BJ (cell line): ENCODE measurements around the gene SUPT3H. TPM values are rescaled to one million over a fixed set of nuclear protein-coding genes. Genes with fewer than 3 reads are reported as not detected.

Experiments
- CTCF ChIA-PET: fragments of 350-600 bp; formaldehyde crosslinking; extraction: SDS; loops from one replicate; lab custom pipeline; 2021; ENCODE audit warnings: antibody characterized with exemption, inconsistent platforms; lab: Yijun Ruan, JAX
- POLR2A ChIA-PET: fragments of 300-600 bp; sonication (Branson Sonifier 250); formaldehyde crosslinking; extraction: SDS; loops from one replicate; lab custom pipeline; 2021; ENCODE audit warnings: antibody characterized with exemption; lab: Charles Lee
- DNase-seq: peaks from one replicate; pipeline ENCODE4 v3.0.0-alpha.2; 2011; ENCODE audit warnings: low read depth
- H3K27me3 ChIP-seq: 2 replicates; pipeline ENCODE4 v1.6.0; 2011; ENCODE audit warnings: low read length; ENCODE audit not compliant: control insufficient read depth, insufficient read depth
- H3K36me3 ChIP-seq: 2 replicates; pipeline ENCODE4 v1.5.1; 2011; ENCODE audit warnings: low read length; ENCODE audit not compliant: control insufficient read depth, insufficient read depth
- H3K4me3 ChIP-seq: 2 replicates; pipeline ENCODE4 v1.5.1; 2011; ENCODE audit warnings: low read depth, mild to moderate bottlenecking, control low read depth, low read length
- polyA plus RNA-seq: library from polyadenylated mRNA; depleted of rRNA; stranded (reverse); fragments of >200 nt; gene quantifications from 2 replicates; pipeline ENCODE4 v1.2.3, GENCODE V29; 2011
- TF ChIP-seq, protein P1 (sequence below): IDR thresholded peaks from 2 replicates; pipeline ENCODE4 v1.5.1; 2011; ENCODE audit warnings: low read depth, mild to moderate bottlenecking, control low read depth, inconsistent platforms, low read length, moderate library complexity; ENCODE audit not compliant: insufficient read depth

SUPT3H gene
- polyA plus RNA-seq, 1 experiment, result 7.8 TPM

DNA sequence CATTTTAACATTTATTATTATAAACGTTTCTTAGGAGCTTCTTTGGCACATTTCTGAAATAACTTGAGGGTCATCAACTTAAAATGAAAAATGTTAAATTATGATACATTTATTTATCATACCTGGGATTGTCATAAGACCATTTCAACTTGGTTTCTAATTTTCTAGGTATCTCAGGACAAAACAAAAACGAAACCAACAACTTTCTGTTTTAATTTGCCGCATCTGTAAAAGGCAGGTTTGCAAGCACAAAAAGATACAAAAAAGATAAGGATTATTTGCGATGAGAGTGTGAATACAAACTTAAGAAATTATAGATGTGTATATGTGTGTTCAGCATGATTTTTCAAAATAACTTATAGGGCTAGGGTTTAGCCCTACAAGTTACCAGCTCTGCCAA, 444.6 kb downstream of the SUPT3H start:
- H3K36me3 ChIP-seq, result no peaks in the 10 kb centered on the region

DNA sequence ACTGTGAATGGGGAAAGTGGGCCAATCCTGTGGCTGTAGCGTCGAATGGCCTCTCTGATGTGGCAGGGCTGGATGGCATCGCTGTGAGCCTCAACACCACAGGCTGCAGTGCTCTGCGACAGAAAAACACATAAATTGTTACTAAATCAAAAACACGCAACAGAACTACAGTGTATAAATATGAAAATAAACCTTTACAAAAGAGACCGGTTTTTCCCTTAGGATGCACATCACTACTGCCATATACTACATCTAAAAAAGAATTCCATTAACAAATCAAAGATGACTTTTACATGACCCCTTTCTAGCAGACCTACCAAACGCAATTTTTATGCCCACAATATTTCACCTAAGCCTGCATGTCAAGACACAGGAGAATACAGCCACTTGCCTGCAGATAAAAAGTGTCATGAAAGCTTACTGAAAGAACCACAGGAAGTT, 445.1 kb downstream of the SUPT3H start:
- TF ChIP-seq, protein P1, sequence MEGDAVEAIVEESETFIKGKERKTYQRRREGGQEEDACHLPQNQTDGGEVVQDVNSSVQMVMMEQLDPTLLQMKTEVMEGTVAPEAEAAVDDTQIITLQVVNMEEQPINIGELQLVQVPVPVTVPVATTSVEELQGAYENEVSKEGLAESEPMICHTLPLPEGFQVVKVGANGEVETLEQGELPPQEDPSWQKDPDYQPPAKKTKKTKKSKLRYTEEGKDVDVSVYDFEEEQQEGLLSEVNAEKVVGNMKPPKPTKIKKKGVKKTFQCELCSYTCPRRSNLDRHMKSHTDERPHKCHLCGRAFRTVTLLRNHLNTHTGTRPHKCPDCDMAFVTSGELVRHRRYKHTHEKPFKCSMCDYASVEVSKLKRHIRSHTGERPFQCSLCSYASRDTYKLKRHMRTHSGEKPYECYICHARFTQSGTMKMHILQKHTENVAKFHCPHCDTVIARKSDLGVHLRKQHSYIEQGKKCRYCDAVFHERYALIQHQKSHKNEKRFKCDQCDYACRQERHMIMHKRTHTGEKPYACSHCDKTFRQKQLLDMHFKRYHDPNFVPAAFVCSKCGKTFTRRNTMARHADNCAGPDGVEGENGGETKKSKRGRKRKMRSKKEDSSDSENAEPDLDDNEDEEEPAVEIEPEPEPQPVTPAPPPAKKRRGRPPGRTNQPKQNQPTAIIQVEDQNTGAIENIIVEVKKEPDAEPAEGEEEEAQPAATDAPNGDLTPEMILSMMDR, result no peak
- Histone ChIP-seq H3K4me3 (no peak overlapping the region), H3K36me3 (no peaks in the 10 kb centered on the region), H3K27me3 (no peaks in the 10 kb centered on the region)
- POLR2A ChIA-PET, result no interaction called here
- DNase-seq, result no peak
- CTCF ChIA-PET, result no interaction called here

More for the DNA sequence above, 444.6 kb downstream of the SUPT3H start:
- TF ChIP-seq, protein P1, result no peak
- DNase-seq, result no peak
- Histone ChIP-seq H3K27me3 (no peaks in the 10 kb centered on the region), H3K4me3 (no peak overlapping the region)
- CTCF ChIA-PET, result no interaction called here
- POLR2A ChIA-PET, result no interaction called here

DNA sequence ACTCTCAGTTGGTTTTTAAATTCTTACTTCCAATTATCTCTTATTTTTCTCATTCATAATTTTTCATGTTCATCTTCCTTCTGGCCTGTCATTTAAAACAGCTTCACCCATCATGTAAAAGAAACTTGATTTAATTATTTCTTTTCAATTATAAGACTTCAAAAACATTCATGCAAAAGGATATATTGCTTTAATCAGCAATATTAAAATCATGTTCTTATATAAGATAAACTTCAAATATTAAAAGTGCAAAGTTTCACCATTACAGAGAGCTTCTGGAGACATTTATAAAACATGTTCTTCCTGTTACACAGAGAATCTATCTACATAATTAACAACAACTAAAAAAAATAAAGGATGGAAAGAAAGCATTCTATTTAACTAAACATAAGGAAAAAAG, 446.3 kb downstream of the SUPT3H start:
- TF ChIP-seq, protein P1, result no peak
- CTCF ChIA-PET, result no interaction called here
- POLR2A ChIA-PET, result no interaction called here

DNA sequence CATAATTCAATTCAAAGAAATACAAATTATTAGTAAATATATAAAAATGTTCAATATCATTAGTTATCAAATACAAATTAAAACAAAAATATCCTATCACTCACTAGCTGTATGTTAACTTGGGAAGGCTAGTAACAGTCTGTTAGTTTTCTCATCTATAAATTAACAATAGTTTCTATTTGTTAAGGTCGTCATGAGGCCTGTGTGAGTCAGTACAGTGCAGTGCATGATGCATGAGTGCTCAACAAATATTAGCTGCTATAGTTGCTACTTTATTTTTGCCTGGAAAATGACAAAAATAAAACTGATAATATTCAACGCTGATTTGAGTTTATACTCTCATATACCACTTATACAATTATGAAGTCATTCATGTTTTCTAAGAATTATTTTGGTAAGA, 451.2 kb downstream of the SUPT3H start:
- CTCF ChIA-PET, result no interaction called here
- no peak for DNase-seq

More for the DNA sequence above, 446.3 kb downstream of the SUPT3H start:
- Histone ChIP-seq H3K36me3 (no peaks in the 10 kb centered on the region), H3K4me3 (no peak overlapping the region), H3K27me3 (no peaks in the 10 kb centered on the region)
- DNase-seq, result no peak

DNA sequence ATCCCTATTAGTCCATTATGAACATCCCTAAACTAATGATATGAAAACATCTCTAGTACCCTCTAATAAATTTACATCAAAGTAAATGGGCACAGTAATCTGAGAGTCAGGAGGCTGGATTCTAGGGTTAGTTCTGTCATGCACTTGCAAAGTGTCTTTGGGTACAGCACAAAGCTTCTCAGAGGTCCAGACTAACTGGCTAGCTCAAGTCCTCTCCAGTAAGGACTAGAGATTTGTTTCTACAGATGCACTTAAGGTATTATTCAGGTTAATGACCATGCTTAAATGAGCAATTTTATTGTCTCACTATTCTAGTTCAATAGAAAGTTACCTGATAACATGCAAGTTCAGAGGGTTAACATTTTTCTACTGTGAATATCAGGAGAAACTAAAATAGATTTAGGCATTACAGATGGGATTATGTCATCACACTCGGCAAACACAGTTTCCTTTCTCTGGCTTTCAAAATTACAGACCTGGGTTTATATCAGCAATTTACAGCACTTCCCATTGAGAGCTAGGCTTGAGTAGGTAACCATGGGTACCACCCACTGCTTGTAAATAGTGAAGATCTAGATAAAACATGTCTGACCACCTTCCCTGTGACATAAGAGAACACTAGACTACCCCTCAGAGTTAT, 452.5 kb downstream of the SUPT3H start:
- no peak overlapping the region for H3K4me3 ChIP-seq
- POLR2A ChIA-PET, result no interaction called here
- H3K27me3 ChIP-seq, result no peaks in the 10 kb centered on the region
- peak; percentile 13 for DNase-seq
- TF ChIP-seq, protein P1, result no peak
- CTCF ChIA-PET, result no interaction called here
- H3K36me3 ChIP-seq, result no peaks in the 10 kb centered on the region

More for the DNA sequence above, 451.2 kb downstream of the SUPT3H start:
- Histone ChIP-seq H3K27me3 (no peaks in the 10 kb centered on the region), H3K4me3 (no peak overlapping the region), H3K36me3 (no peaks in the 10 kb centered on the region)
- POLR2A ChIA-PET, result no interaction called here
- TF ChIP-seq, protein P1, result no peak
